GM12878 (cell line): ENCODE results near the gene SFXN4. TPM values are rescaled to one million over a fixed set of nuclear protein-coding genes. Genes with fewer than 3 reads are reported as not detected.

Experiments used
- ATAC-seq: fragments of 200-7000 bp; cut with Tn5 transposase; 3 replicates; pipeline ENCODE4 v1.9.1; 2020; ENCODE audit warnings: mild to moderate bottlenecking, moderate library complexity
- BruUV-seq: library from RNA; stranded (reverse); fragments of 400-500 nt; replicated peaks from 2 replicates; lab custom pipeline; 2021; lab: Mats Ljungman, UMichigan
- CTCF ChIA-PET: fragments of 300-600 bp; sonication (Branson Sonifier 250); formaldehyde crosslinking; extraction: SDS; loops from one replicate; lab custom pipeline; 2021; ENCODE audit warnings: inconsistent platforms; lab: Yijun Ruan, JAX
- POLR2A ChIA-PET: fragments of 350-600 bp; formaldehyde crosslinking; extraction: SDS; loops from one replicate; lab custom pipeline; 2021; ENCODE audit warnings: inconsistent platforms; lab: Charles Lee
- RAD21 ChIA-PET: fragments of 300-600 bp; sonication (Branson Sonifier 250); formaldehyde crosslinking; loops from one replicate; lab custom pipeline; 2023; ENCODE audit warnings: antibody characterized with exemption; ENCODE audit not compliant: unreplicated experiment; lab: Charles Lee
- SMC1A ChIA-PET: fragments of 300-600 bp; sonication (Branson Sonifier 250); formaldehyde crosslinking; loops from one replicate; lab custom pipeline; 2023; ENCODE audit not compliant: unreplicated experiment, uncharacterized antibody; lab: Charles Lee
- DNase-seq: peaks from one replicate; pipeline ENCODE4 v3.0.0-alpha.2; 2011; ENCODE audit warnings: low read depth, low spot score
- FAIRE-seq: peaks from 3 replicates; lab custom pipeline; 2011; peaks lifted over from hg19 to GRCh38; lab: Jason Lieb, UNC
- H2AFZ ChIP-seq: 2 replicates; pipeline ENCODE4 v1.6.0; 2011; ENCODE audit warnings: low read depth, low read length, control low read depth; ENCODE audit not compliant: control insufficient read depth
- H3K27ac ChIP-seq: 2 replicates; pipeline ENCODE4 v1.5.1; 2011; ENCODE audit warnings: control low read depth; ENCODE audit not compliant: control insufficient read depth, insufficient read depth
- H3K27me3 ChIP-seq, 2 experiments: replicated peaks in 1 of 2; 2 replicates each; pipeline versions ENCODE4 v1.6.0 to v1.6.1; 2011; ENCODE audit warnings: low read length in 1 of 2; ENCODE audit not compliant: control insufficient read depth in 2 of 2, insufficient read depth in 2 of 2
- H3K36me3 ChIP-seq, 2 experiments: 2 replicates each; pipeline ENCODE4 v1.5.1; 2011; ENCODE audit warnings: low read length in 1 of 2; ENCODE audit not compliant: control insufficient read depth in 2 of 2, insufficient read depth in 2 of 2
- H3K4me1 ChIP-seq: 2 replicates; pipeline ENCODE4 v1.6.1; 2011; ENCODE audit warnings: mild to moderate bottlenecking, low read length, moderate library complexity, mixed read lengths; ENCODE audit not compliant: control insufficient read depth, insufficient read depth
- H3K4me2 ChIP-seq: 2 replicates; pipeline ENCODE4 v1.6.0; 2011; ENCODE audit warnings: control low read depth; ENCODE audit not compliant: control insufficient read depth, insufficient read depth
- H3K4me3 ChIP-seq: fragments of 200-600 bp; sonication (generic); 2 replicates; pipeline ENCODE4 v1.5.1; 2016
- H3K79me2 ChIP-seq: 2 replicates; pipeline ENCODE4 v1.6.0; 2011; ENCODE audit warnings: low read length; ENCODE audit not compliant: control insufficient read depth, insufficient read depth
- H3K9ac ChIP-seq: 2 replicates; pipeline ENCODE4 v1.8.0; 2011; ENCODE audit warnings: low read length, control low read depth, mixed read lengths; ENCODE audit not compliant: control insufficient read depth, insufficient read depth
- H3K9me3 ChIP-seq: replicated peaks from 3 replicates; pipeline ENCODE4 v1.5.1; 2011; ENCODE audit warnings: mild to moderate bottlenecking, low read length; ENCODE audit not compliant: control insufficient read depth, insufficient read depth
- H4K20me1 ChIP-seq: 2 replicates; pipeline ENCODE4 v1.6.0; 2011; ENCODE audit not compliant: control insufficient read depth, insufficient read depth
- ASH2L ChIP-seq: fragments of 300-600, 200-600 bp; sonication (generic); IDR thresholded peaks from 2 replicates; pipeline ENCODE4 v1.6.1; 2017; ENCODE audit warnings: low read depth, mild to moderate bottlenecking, borderline replicate concordance
- CREB1 ChIP-seq: IDR thresholded peaks from 2 replicates; pipeline ENCODE4 v1.6.1; 2012; ENCODE audit warnings: low read depth, mild to moderate bottlenecking, inconsistent platforms
- HSF1 ChIP-seq: fragments of 150-350 bp; IDR thresholded peaks from 2 replicates; pipeline ENCODE4 v1.6.1; 2014; ENCODE audit warnings: mild to moderate bottlenecking, low read depth, low read length
- IKZF1 ChIP-seq: fragments of 450-650 bp; conservative IDR thresholded peaks from 2 replicates; pipeline ENCODE4 v1.6.1; 2017; ENCODE audit warnings: antibody characterized with exemption, mild to moderate bottlenecking
- NFIC ChIP-seq: IDR thresholded peaks from 2 replicates; pipeline ENCODE4 v1.6.1; 2012; ENCODE audit warnings: low read depth, mild to moderate bottlenecking, inconsistent platforms, low read length, moderate library complexity
- NFYA ChIP-seq: IDR thresholded peaks from 2 replicates; pipeline ENCODE4 v1.6.1; 2011; ENCODE audit warnings: low read depth, mild to moderate bottlenecking, low read length, improper control_type of control experiment, borderline replicate concordance
- NR2F1 ChIP-seq: fragments of 450-650 bp; conservative IDR thresholded peaks from 2 replicates; pipeline ENCODE4 v1.6.1; 2017; ENCODE audit warnings: mild to moderate bottlenecking
- RB1 ChIP-seq: fragments of 450-650 bp; formaldehyde crosslinking; IDR thresholded peaks from 2 replicates; pipeline ENCODE4 v1.6.1; 2017; ENCODE audit warnings: mild to moderate bottlenecking, borderline replicate concordance
- RFX5 ChIP-seq: IDR thresholded peaks from 2 replicates; pipeline ENCODE4 v1.6.1; 2011; ENCODE audit warnings: low read depth, low read length, improper control_type of control experiment
- RUNX3 ChIP-seq: IDR thresholded peaks from 2 replicates; pipeline ENCODE4 v1.6.1; 2012; ENCODE audit warnings: low read length, inconsistent platforms
- SMAD1 ChIP-seq: fragments of 450-650 bp; IDR thresholded peaks from 2 replicates; pipeline ENCODE4 v1.6.1; 2018; ENCODE audit warnings: mild to moderate bottlenecking, low read depth; ENCODE audit not compliant: partially characterized antibody
- SMARCA5 ChIP-seq: fragments of 450-650 bp; IDR thresholded peaks from 2 replicates; pipeline ENCODE4 v1.6.1; 2017; ENCODE audit warnings: mild to moderate bottlenecking
- SREBF1 ChIP-seq: IDR thresholded peaks from 2 replicates; pipeline ENCODE4 v1.6.1; 2012; ENCODE audit warnings: mild to moderate bottlenecking, low read length
- TCF7 ChIP-seq: IDR thresholded peaks from 2 replicates; pipeline ENCODE4 v1.6.1; 2014; ENCODE audit warnings: antibody characterized with exemption, borderline replicate concordance
- WRNIP1 ChIP-seq: IDR thresholded peaks from 2 replicates; pipeline ENCODE4 v1.6.1; 2011; ENCODE audit warnings: low read depth, low read length, improper control_type of control experiment, borderline replicate concordance
- ZBED1 ChIP-seq: IDR thresholded peaks from 2 replicates; pipeline ENCODE4 v1.6.1; 2016; ENCODE audit warnings: borderline replicate concordance
- ZNF687 ChIP-seq: fragments of 450-650 bp; IDR thresholded peaks from 2 replicates; pipeline ENCODE4 v1.6.1; 2017; ENCODE audit warnings: mild to moderate bottlenecking, moderate library complexity
- WGBS: methylation state at CpG from one replicate; pipeline ENCODE4 v1.1.6; 2016; ENCODE audit warnings: low lambda C conversion rate; ENCODE audit not compliant: insufficient replicate concordance, insufficient coverage; ENCODE audit errors: missing lambda C conversion rate; 5-methylcytosine and 5-hydroxymethylcytosine counted together
- in situ Hi-C: fragments of 300-500 bp; cut with MboI; formaldehyde crosslinking; loops from 9 replicates; pipeline ENCODE4 v1.14.3; 2018; ENCODE audit warnings: mixed read lengths
- intact Hi-C: fragments of 100-400 bp; cut with micrococcal nuclease; formaldehyde crosslinking; loops from one replicate; pipeline ENCODE4 v1.14.2; 2022; ENCODE audit not compliant: unreplicated experiment
- polyA plus RNA-seq, 11 experiments: library from polyadenylated mRNA; depleted of rRNA in 4 of 11; unstranded in 6 of 11; stranded (reverse) in 5 of 11; fragments of >200 nt; fragmentation: Nextera tagmentation in 4 of 11; fragmentation: Illumina TruSeq in 1 of 11; extraction: Ambion mirVana in 4 of 11; extraction: Trizol in 1 of 11; gene quantifications; 1 replicate in 1 of 11; 2 replicates in 10 of 11; pipeline versions ENCODE4 v1.2.1 to v1.2.3, GENCODE V29; 2011 to 2016; ENCODE audit warnings: inconsistent platforms in 2 of 11, missing spikeins in 2 of 11, low read depth in 1 of 11
- total RNA-seq, 4 experiments: library from RNA; depleted of rRNA in 3 of 4; stranded (reverse); fragments of >200 nt in 3 of 4; fragmentation: Illumina TruSeq in 1 of 4; extraction: Trizol in 1 of 4; gene quantifications; 2 replicates each; pipeline versions ENCODE4 v1.2.1 to v1.2.3, GENCODE V29; 2013 to 2021

The SFXN4 gene
- total and polyA plus RNA-seq, 10 of the 15 experiments (the other 5 are each of a cell fraction or from before 2014, with no cell fraction given): 40.7 to 111 (median 48.8) TPM

GRCh38 chr10:119209035-119209735, 43.7 kb upstream of the SFXN4 start (continued):
- 0 out of 2 replicates have a peak, but pooled peaks have one; percentile 83 for TF ChIP-seq WRNIP1
- TF ChIP-seq CREB1: peak; percentile 55
- no peak for TF ChIP-seq SMAD1
- peak; percentile 76; the same call in 1 of the 2 replicates for TF ChIP-seq SMARCA5
- TF ChIP-seq, all 136 proteins: peak for 23

- DNase-seq (no peak), ATAC-seq (no peak), FAIRE-seq (no peak)
- Histone ChIP-seq H3K4me1 (peaks cover 22% of the 10 kb centered on the region), H3K27ac (peak overlapping the region; percentile 80), H3K9me3 (no peaks in the 10 kb centered on the region), H3K27me3 (no peaks in the 10 kb centered on the region), H2AFZ (peak overlapping the region; percentile 49), H3K4me3 (peak overlapping the region; percentile 80), H4K20me1 (no peaks in the 10 kb centered on the region), H3K79me2 (peaks cover 57% of the 10 kb centered on the region), H3K36me3 (no peaks in the 10 kb centered on the region), H3K9ac (peak overlapping the region; percentile 70), H3K4me2 (peak overlapping the region; percentile 51)
- RAD21 ChIA-PET: interaction anchor here (0.6 to 3.8 kb wide), 7 partner anchors 10 to 281 kb away, joined by 3 to 33 read pairs (median 7); no protein-coding TSS in a partner anchor
- in situ Hi-C loops: loop anchor here (5.0 kb wide), 1 partner anchor 284 kb away; no protein-coding TSS in a partner anchor
- WGBS: 0% methylated on average over 3 of the region's 3 CpGs
- no TSS peak for BruUV-seq
- POLR2A ChIA-PET: interaction anchor here (0.7 to 1.4 kb wide), 2 partner anchors 35 to 281 kb away, joined by 3 to 8 read pairs; no protein-coding TSS in a partner anchor
- intact Hi-C loops: loop anchor here (1.0 to 5.0 kb wide), 6 partner anchors 60 to 444 kb away; partner anchors contain the start of genes BAG3, RGS10 and TIAL1
- SMC1A ChIA-PET: interaction anchor here (0.6 to 5.3 kb wide), 13 partner anchors 9 to 380 kb away, joined by 3 to 28 read pairs (median 4); no protein-coding TSS in a partner anchor
- CTCF ChIA-PET: interaction anchor here (0.9 to 4.6 kb wide), 13 partner anchors 10 to 282 kb away, joined by 3 to 43 read pairs (median 4); no protein-coding TSS in a partner anchor
- TF ChIP-seq SREBF1 (no peak), ZBED1 (no peak), IKZF1 (0 out of 2 replicates have a peak, but pooled peaks have one; percentile 3), ZNF687 (no peak), NR2F1 (no peak), RUNX3 (no peak), CREB1 (no peak), NFYA (no peak), TCF7 (no peak), HSF1 (no peak), RFX5 (no peak), RB1 (no peak), ASH2L (no peak), NFIC (no peak)
Measured at GRCh38 chr10:119208553-119208940, 43.0 kb upstream of the SFXN4 start.
